Measurements from ENCODE around the gene LARP6.

DNA sequence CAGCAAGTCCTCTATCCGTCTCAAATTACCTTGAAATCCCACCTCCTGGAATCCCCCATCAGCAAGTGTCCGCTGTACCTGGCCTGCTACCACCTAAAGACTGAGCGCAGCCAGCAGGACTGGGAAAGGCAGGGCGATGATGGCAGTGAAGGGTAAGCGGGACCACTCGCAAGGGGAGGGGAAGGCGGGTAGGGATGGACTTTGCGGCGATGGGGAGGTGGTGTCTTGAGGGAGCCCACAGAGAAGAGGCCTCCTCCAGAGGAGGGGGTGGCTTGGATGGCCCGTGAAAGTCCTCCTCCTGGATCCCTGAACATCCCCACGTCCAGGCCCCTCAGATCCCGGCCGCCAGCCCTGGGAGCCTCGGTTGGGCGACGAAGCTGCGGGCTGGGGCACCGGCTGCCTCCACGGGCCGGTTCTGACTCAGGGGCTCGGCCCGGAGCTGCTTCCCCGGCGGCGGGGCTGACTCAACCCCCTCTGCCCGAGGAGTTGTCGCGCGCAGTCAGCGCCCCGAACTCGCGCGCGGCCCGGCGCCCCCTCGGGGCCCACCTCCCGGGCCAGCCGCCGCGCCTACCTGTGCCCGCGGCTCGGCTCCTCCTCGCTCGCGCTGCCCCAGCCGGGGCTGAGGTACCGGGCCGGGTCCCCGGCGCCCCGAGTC lies 512 bp downstream of the LARP6 start:
- TF ChIP-seq CTCF (conservative IDR thresholded peaks at IDR 0.05) (no peak), EZH2 (IDR thresholded peaks at IDR 0.05; ENCODE audit: low read depth) (no peak)

Measured in PC-9 (cell line).